Testis (tissue), 3 donors: ENCODE data around the gene GAB2. TPM values are rescaled to one million over a fixed set of nuclear protein-coding genes. Genes with fewer than 3 reads are reported as not detected.
"Not testable (repeated sequence)": the region's sequence is repeated elsewhere in the genome, so short reads cannot be mapped to it uniquely, and the experiment has no call there.

Source experiments
- DNase-seq: peaks from one replicate; pipeline ENCODE4 v3.0.0-alpha.2; 2019
- H3K27ac ChIP-seq, 2 donors: fragments of 200-600 bp; sonication (generic); one replicate each; pipeline ENCODE4 v1.5.1; 2019
- H3K27me3 ChIP-seq: fragments of 200-600 bp; sonication (generic); one replicate; pipeline ENCODE4 v1.5.1; 2019
- H3K36me3 ChIP-seq: fragments of 200-600 bp; sonication (generic); one replicate; pipeline ENCODE4 v1.5.1; 2017; ENCODE audit warnings: low read depth; ENCODE audit errors: missing control alignments
- H3K4me1 ChIP-seq: fragments of 200-600 bp; sonication (generic); one replicate; pipeline ENCODE4 v1.5.1; 2019
- H3K4me3 ChIP-seq, 2 donors: fragments of 200-600 bp; sonication (generic); one replicate each; pipeline ENCODE4 v1.5.1; 2017 to 2019
- H3K9me3 ChIP-seq: fragments of 200-600 bp; sonication (generic); one replicate; pipeline ENCODE4 v1.5.1; 2017
- CTCF ChIP-seq, 3 experiments: fragments of 450-650 bp in 2 of 3; fragments of 200-600 bp in 1 of 3; sonication (generic) in 1 of 3; IDR thresholded peaks; one replicate each; pipeline ENCODE4 v1.5.1; 2016 to 2019; ENCODE audit warnings: antibody characterized with exemption in 3 of 3, mild to moderate bottlenecking in 2 of 3, moderate library complexity in 1 of 3
- POLR2A ChIP-seq: fragments of 450-650 bp; IDR thresholded peaks from one replicate; pipeline ENCODE4 v1.6.1; 2017; ENCODE audit warnings: antibody characterized with exemption, mild to moderate bottlenecking, moderate library complexity
- WGBS, 2 donors: methylation state at CpG; one replicate each; pipeline ENCODE4 v1.1.5; 2018; 5-methylcytosine and 5-hydroxymethylcytosine counted together
- intact Hi-C: fragments of 100-400 bp; cut with DNase I; formaldehyde crosslinking; loops from one replicate; pipeline ENCODE4 v1.15.1; 2023; ENCODE audit warnings: low total_unique reads
- polyA plus RNA-seq: library from polyadenylated mRNA; stranded (reverse); fragments of 350-450 nt; fragmentation: Illumina TruSeq; extraction: RNeasy Lipid Tissue Mini Kit (QIAGEN cat#74804); gene quantifications from one replicate; pipeline ENCODE4 v1.2.3, GENCODE V29; 2014; ENCODE audit warnings: low read depth, low replicate concordance; ENCODE audit not compliant: insufficient read depth
- total RNA-seq, 2 donors: library from RNA; depleted of rRNA; stranded (reverse); fragments of >200 nt; gene quantifications; one replicate each; pipeline ENCODE4 v1.2.3, GENCODE V29; 2016

GAB2 gene
- total and polyA plus RNA-seq, 3 donors from 2014 or later = 9.2 to 14.3 (median 10.9) TPM

GRCh38 chr11:78282821-78283220 is 134.8 kb downstream of the GAB2 start:
- Histone ChIP-seq H3K27me3 (no peaks in the 10 kb centered on the region), H3K27ac (no peak overlapping the region), H3K9me3 (no peaks in the 10 kb centered on the region), H3K4me1 (no peaks in the 10 kb centered on the region), H3K36me3 (no peaks in the 10 kb centered on the region), H3K4me3 (no peak overlapping the region)
- no peak for DNase-seq
- WGBS, 2 donors = 94 to 100% methylated on average over 1 of the region's 1 CpG
- intact Hi-C loops = no loop called here
- TF ChIP-seq CTCF (IDR thresholded peaks at IDR 0.05) (no peak), POLR2A (no peak)

GRCh38 chr11:78281511-78281910 is 136.1 kb downstream of the GAB2 start:
- H3K27me3 ChIP-seq = no peaks in the 10 kb centered on the region
- intact Hi-C loops = no loop called here
- no peak overlapping the region for H3K4me3 ChIP-seq
- WGBS, 2 donors = 91 to 96% methylated on average over 2 of the region's 2 CpGs
- DNase-seq = no peak
- H3K4me1 ChIP-seq = no peaks in the 10 kb centered on the region
- no peaks in the 10 kb centered on the region for H3K9me3 ChIP-seq
- TF ChIP-seq POLR2A (no peak), CTCF (IDR thresholded peaks at IDR 0.05) (no peak)
- no peaks in the 10 kb centered on the region for H3K36me3 ChIP-seq
- H3K27ac ChIP-seq = no peak overlapping the region

GRCh38 chr11:78277314-78277994 is 140.2 kb downstream of the GAB2 start:
- intact Hi-C loops = no loop called here
- Histone ChIP-seq H3K4me3 (no peak overlapping the region), H3K27me3 (no peaks in the 10 kb centered on the region), H3K9me3 (no peaks in the 10 kb centered on the region), H3K4me1 (no peaks in the 10 kb centered on the region), H3K36me3 (no peaks in the 10 kb centered on the region), H3K27ac (no peak overlapping the region)
- TF ChIP-seq CTCF (IDR thresholded peaks at IDR 0.05) = no peak
- TF ChIP-seq POLR2A = no peak
- no peak for DNase-seq
- WGBS, 2 donors = 79 to 87% methylated on average over 7 of the region's 7 CpGs

- Histone ChIP-seq H3K4me1 (no peaks in the 10 kb centered on the region), H3K9me3 (no peaks in the 10 kb centered on the region), H3K27ac (no peak overlapping the region), H3K27me3 (no peaks in the 10 kb centered on the region), H3K36me3 (no peaks in the 10 kb centered on the region), H3K4me3 (no peak overlapping the region)
- no peak for DNase-seq
- intact Hi-C loops = no loop called here
- TF ChIP-seq CTCF (IDR thresholded peaks at IDR 0.05) (no peak), POLR2A (no peak)
- WGBS, 2 donors = 93 to 94% methylated on average over 3 of the region's 3 CpGs
These were observed 141.3 kb downstream of the GAB2 start for GRCh38 chr11:78276311-78276710.

- Histone ChIP-seq H3K9me3 (no peaks in the 10 kb centered on the region), H3K4me3 (no peak overlapping the region), H3K4me1 (no peaks in the 10 kb centered on the region), H3K27me3 (no peaks in the 10 kb centered on the region), H3K36me3 (no peaks in the 10 kb centered on the region), H3K27ac (no peak overlapping the region)
- no peak for TF ChIP-seq POLR2A
- TF ChIP-seq CTCF (IDR thresholded peaks at IDR 0.05) = no peak
- WGBS, 2 donors = 39 to 52% methylated on average over 3 of the region's 3 CpGs
- no peak for DNase-seq
- intact Hi-C loops = no loop called here
These were observed 142.9 kb downstream of the GAB2 start for GRCh38 chr11:78274739-78275138.

- H3K27me3 ChIP-seq, H3K4me1 ChIP-seq, DNase-seq, H3K27ac ChIP-seq, H3K9me3 ChIP-seq, intact Hi-C loops, H3K4me3 ChIP-seq, H3K36me3 ChIP-seq: not testable (repeated sequence)
- 89 to 95% methylated on average over 5 to 6 of the region's 6 CpGs for WGBS, 2 donors
These were observed 144.9 kb downstream of the GAB2 start for GRCh38 chr11:78272625-78273269.

GRCh38 chr11:78271801-78272200 is 145.8 kb downstream of the GAB2 start:
- H3K9me3 ChIP-seq, H3K4me3 ChIP-seq, H3K27me3 ChIP-seq, H3K36me3 ChIP-seq, intact Hi-C loops, DNase-seq, H3K27ac ChIP-seq: not testable (repeated sequence)
- WGBS, 2 donors = 67 to 69% methylated on average over 2 of the region's 2 CpGs
- peaks cover 13% of the 10 kb centered on the region for H3K4me1 ChIP-seq
